Loucy (cell line): ENCODE results near the gene CAMK1G.

ENCODE experiments used
- H2AFZ ChIP-seq: fragments of 200-600 bp; sonication (generic); 2 replicates; pipeline ENCODE4 v1.6.0; 2016; ENCODE audit warnings: antibody characterized with exemption, mild to moderate bottlenecking, low read length, moderate library complexity
- H3F3A ChIP-seq: fragments of 200-600 bp; 2 replicates; pipeline ENCODE4 v1.6.0; 2016; ENCODE audit warnings: antibody characterized with exemption, low read depth, mild to moderate bottlenecking
- H3K27me3 ChIP-seq: fragments of 200-600 bp; sonication (generic); 2 replicates; pipeline ENCODE4 v1.6.1; 2014; ENCODE audit warnings: low read length, mild to moderate bottlenecking; ENCODE audit not compliant: insufficient read depth, poor library complexity, severe bottlenecking
- H3K36me3 ChIP-seq: fragments of 200-600 bp; sonication (generic); 2 replicates; pipeline ENCODE4 v1.6.1; 2016; ENCODE audit warnings: low read length; ENCODE audit not compliant: insufficient read depth
- H3K4me1 ChIP-seq: fragments of 200-600 bp; sonication (generic); 2 replicates; pipeline ENCODE4 v1.5.1; 2014; ENCODE audit warnings: low read length, mild to moderate bottlenecking; ENCODE audit not compliant: insufficient read depth, poor library complexity, severe bottlenecking
- H3K4me2 ChIP-seq: fragments of 200-600 bp; sonication (generic); 2 replicates; pipeline ENCODE4 v1.6.0; 2014; ENCODE audit warnings: antibody characterized with exemption, low read length, low read depth, mild to moderate bottlenecking; ENCODE audit not compliant: poor library complexity, severe bottlenecking
- H3K4me3 ChIP-seq: fragments of 200-600 bp; sonication (generic); 2 replicates; pipeline ENCODE4 v1.5.1; 2014; ENCODE audit warnings: low read length, mild to moderate bottlenecking, mixed read lengths; ENCODE audit not compliant: poor library complexity, severe bottlenecking
- H3K79me2 ChIP-seq: fragments of 200-600 bp; sonication (generic); 2 replicates; pipeline ENCODE4 v1.6.1; 2014; ENCODE audit warnings: low read length; ENCODE audit not compliant: insufficient read depth
- H3K9ac ChIP-seq: fragments of 200-600 bp; sonication (generic); 2 replicates; pipeline ENCODE4 v1.6.0; 2014; ENCODE audit warnings: mild to moderate bottlenecking, low read depth, low read length, moderate library complexity; ENCODE audit not compliant: poor library complexity, severe bottlenecking
- H3K9me2 ChIP-seq: fragments of 200-600 bp; sonication (generic); replicated peaks from 2 replicates; pipeline ENCODE4 v1.6.1; 2016; ENCODE audit warnings: low read depth, low read length, mixed read lengths
- H3K9me3 ChIP-seq: fragments of 200-600 bp; sonication (generic); 2 replicates; pipeline ENCODE4 v1.6.1; 2014; ENCODE audit warnings: mild to moderate bottlenecking, antibody characterized with exemption, low read length, low read depth; ENCODE audit not compliant: insufficient read depth
- H4K20me1 ChIP-seq: fragments of 200-600 bp; sonication (generic); 2 replicates; pipeline ENCODE4 v1.6.0; 2014; ENCODE audit warnings: antibody characterized with exemption, low read length, mild to moderate bottlenecking; ENCODE audit not compliant: insufficient read depth, poor library complexity, severe bottlenecking
- EZH2phosphoT487 ChIP-seq: fragments of 200-600 bp; IDR thresholded peaks from 2 replicates; pipeline ENCODE4 v1.6.1; 2018; ENCODE audit warnings: antibody characterized with exemption, mild to moderate bottlenecking, moderate library complexity, borderline replicate concordance
- TF ChIP-seq, protein P1 (sequence below): fragments of 200-600 bp; sonication (generic); conservative IDR thresholded peaks from 2 replicates; pipeline ENCODE4 v1.5.1; 2014; ENCODE audit warnings: mild to moderate bottlenecking, antibody characterized with exemption, low read length

CAMK1G gene

DNA sequence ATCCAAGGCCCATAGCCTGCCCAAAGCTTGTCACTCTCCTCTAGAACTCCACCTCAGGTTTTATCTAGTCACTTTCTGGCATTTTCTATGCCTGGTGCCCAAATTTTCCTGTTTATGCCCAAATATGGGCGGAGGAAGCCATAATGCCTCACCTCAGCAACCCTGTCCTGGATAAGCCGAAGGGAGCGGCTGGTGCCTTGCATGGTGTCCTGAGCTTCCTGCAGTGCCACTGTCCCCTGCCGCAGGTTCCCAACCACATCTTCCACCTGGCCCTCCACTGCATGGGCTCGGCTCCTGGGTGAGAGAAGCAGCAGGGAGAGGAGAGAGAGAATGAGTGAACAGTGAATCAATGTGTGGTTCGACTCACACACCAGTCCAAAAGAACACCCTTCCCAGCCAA is 34.2 kb downstream of the CAMK1G start:
- TF ChIP-seq, protein P1, sequence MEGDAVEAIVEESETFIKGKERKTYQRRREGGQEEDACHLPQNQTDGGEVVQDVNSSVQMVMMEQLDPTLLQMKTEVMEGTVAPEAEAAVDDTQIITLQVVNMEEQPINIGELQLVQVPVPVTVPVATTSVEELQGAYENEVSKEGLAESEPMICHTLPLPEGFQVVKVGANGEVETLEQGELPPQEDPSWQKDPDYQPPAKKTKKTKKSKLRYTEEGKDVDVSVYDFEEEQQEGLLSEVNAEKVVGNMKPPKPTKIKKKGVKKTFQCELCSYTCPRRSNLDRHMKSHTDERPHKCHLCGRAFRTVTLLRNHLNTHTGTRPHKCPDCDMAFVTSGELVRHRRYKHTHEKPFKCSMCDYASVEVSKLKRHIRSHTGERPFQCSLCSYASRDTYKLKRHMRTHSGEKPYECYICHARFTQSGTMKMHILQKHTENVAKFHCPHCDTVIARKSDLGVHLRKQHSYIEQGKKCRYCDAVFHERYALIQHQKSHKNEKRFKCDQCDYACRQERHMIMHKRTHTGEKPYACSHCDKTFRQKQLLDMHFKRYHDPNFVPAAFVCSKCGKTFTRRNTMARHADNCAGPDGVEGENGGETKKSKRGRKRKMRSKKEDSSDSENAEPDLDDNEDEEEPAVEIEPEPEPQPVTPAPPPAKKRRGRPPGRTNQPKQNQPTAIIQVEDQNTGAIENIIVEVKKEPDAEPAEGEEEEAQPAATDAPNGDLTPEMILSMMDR: no peak
- no peak for TF ChIP-seq EZH2phosphoT487
- no peaks in the 10 kb centered on the region for H3K36me3 ChIP-seq

DNA sequence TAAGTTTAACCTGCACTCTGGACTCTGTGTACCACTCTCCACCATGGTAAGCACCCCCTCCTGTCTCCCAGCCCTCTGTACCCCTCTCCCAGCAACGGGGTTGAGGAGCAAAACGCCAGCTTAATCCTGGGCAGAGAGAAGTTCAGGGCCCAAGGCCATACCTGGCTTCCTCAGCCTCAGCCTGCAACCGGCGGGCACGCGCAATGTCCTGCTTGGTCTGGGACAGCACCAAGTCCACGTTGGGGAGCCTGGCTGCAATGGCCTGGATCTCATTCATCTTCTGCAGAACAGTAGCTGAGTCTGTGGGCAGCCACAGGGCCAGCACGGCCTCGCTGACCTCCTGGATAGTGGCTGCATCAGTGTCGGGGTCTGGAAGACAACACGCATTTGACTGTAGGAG is 34.8 kb downstream of the CAMK1G start:
- Histone ChIP-seq H3K9me3 (no peaks in the 10 kb centered on the region), H3K4me1 (no peaks in the 10 kb centered on the region), H3K4me3 (no peak overlapping the region), H3F3A (no peaks in the 10 kb centered on the region), H3K79me2 (no peaks in the 10 kb centered on the region), H3K4me2 (no peak overlapping the region), H3K36me3 (no peaks in the 10 kb centered on the region), H4K20me1 (no peaks in the 10 kb centered on the region), H2AFZ (no peak overlapping the region), H3K9me2 (no peaks in the 10 kb centered on the region), H3K9ac (no peak overlapping the region), H3K27me3 (no peaks in the 10 kb centered on the region)
- no peak for TF ChIP-seq EZH2phosphoT487
- TF ChIP-seq, protein P1: no peak

More for the DNA sequence above, 34.2 kb downstream of the CAMK1G start:
- no peaks in the 10 kb centered on the region for H3K9me2 ChIP-seq
- no peak overlapping the region for H3K9ac ChIP-seq
- H3K4me3 ChIP-seq: no peak overlapping the region
- no peak overlapping the region for H2AFZ ChIP-seq
- no peaks in the 10 kb centered on the region for H3K9me3 ChIP-seq
- H3K4me1 ChIP-seq: no peaks in the 10 kb centered on the region
- no peaks in the 10 kb centered on the region for H4K20me1 ChIP-seq
- no peak overlapping the region for H3K4me2 ChIP-seq
- H3K27me3 ChIP-seq: no peaks in the 10 kb centered on the region
- H3F3A ChIP-seq: no peaks in the 10 kb centered on the region
- H3K79me2 ChIP-seq: no peaks in the 10 kb centered on the region

DNA sequence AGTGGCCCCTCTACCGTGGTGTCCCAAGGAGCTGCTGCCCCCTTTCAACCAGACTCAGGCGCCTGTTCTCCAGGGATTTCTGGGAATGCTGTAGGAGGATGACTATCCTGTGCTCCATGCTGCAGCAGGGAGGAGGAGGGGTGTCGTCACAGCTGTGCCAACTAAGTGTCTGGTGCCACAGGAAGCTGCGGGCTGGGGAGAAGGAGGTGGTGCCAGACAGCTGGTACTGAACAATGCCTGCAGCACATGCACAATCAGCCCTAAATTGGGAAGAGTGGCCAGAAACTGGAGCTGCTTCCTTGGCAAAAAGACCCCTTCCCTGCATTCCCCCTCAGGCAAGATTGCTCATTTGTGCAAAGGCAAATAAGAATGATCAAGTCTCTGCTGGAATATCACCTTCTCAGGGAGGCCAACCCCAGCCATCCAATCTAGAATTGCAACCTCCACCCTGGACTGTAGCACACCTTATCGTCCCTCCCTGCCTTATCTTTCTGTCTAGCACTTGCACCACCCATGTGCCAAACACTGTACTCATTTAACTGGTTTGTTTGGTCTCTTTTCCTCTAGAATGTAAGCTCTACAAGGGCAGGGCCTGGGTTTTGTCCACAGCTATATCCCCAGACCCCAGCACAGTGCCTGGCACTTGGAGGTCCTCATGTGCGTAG is 35.4 kb downstream of the CAMK1G start:
- Histone ChIP-seq H3K79me2 (no peaks in the 10 kb centered on the region), H4K20me1 (no peaks in the 10 kb centered on the region), H3K36me3 (no peaks in the 10 kb centered on the region), H3K9ac (no peak overlapping the region), H2AFZ (no peak overlapping the region), H3K27me3 (no peaks in the 10 kb centered on the region), H3F3A (no peaks in the 10 kb centered on the region), H3K9me2 (no peaks in the 10 kb centered on the region), H3K9me3 (no peaks in the 10 kb centered on the region), H3K4me2 (no peak overlapping the region), H3K4me3 (no peak overlapping the region), H3K4me1 (no peaks in the 10 kb centered on the region)
- TF ChIP-seq EZH2phosphoT487: no peak
- TF ChIP-seq, protein P1: no peak
